AG04450 (cell line): ENCODE data around the gene USP17L29. TPM values are rescaled to one million over a fixed set of nuclear protein-coding genes. Genes with fewer than 3 reads are reported as not detected.
"Not testable (repeated sequence)": the region's sequence is repeated elsewhere in the genome, so short reads cannot be mapped to it uniquely, and the experiment has no call there.

Experiments used
- CTCF ChIA-PET: fragments of 300-600, 350-600 bp; formaldehyde crosslinking; extraction: SDS; loops from one replicate; lab custom pipeline; 2022; ENCODE audit warnings: antibody characterized with exemption, inconsistent platforms; lab: Charles Lee
- POLR2A ChIA-PET: fragments of 350-600 bp; formaldehyde crosslinking; extraction: SDS; loops from one replicate; lab custom pipeline; 2021; ENCODE audit warnings: antibody characterized with exemption, inconsistent platforms; lab: Yijun Ruan, JAX
- DNase-seq: peaks from one replicate; pipeline ENCODE4 v3.0.0-alpha.2; 2011; ENCODE audit warnings: low read depth, low spot score
- H3K27ac ChIP-seq: one replicate; pipeline ENCODE4 v1.5.1; 2012; ENCODE audit warnings: low read depth, low read length, control low read depth
- H3K27me3 ChIP-seq: one replicate; pipeline ENCODE4 v1.6.0; 2012; ENCODE audit warnings: low read length; ENCODE audit not compliant: control insufficient read depth, insufficient read depth
- H3K4me3 ChIP-seq: 2 replicates; pipeline ENCODE4 v1.5.1; 2011; ENCODE audit warnings: mild to moderate bottlenecking, low read depth, low read length, control low read depth
- H3K9me3 ChIP-seq: 2 replicates; pipeline ENCODE4 v1.5.1; 2012; ENCODE audit warnings: low read length; ENCODE audit not compliant: control insufficient read depth, insufficient read depth
- polyA plus RNA-seq: library from polyadenylated mRNA; depleted of rRNA; stranded (reverse); fragments of >200 nt; gene quantifications from 2 replicates; pipeline ENCODE4 v1.2.3, GENCODE V29; 2011; rRNA removed
- TF ChIP-seq, protein P1 (sequence below): IDR thresholded peaks from 2 replicates; pipeline ENCODE4 v1.5.1; 2011; ENCODE audit warnings: low read depth, low read length, control low read depth, inconsistent platforms

Gene USP17L29
- polyA plus RNA-seq, 1 experiment: not detected

- H3K27ac ChIP-seq, DNase-seq, POLR2A ChIA-PET, H3K27me3 ChIP-seq, H3K9me3 ChIP-seq: not testable (repeated sequence)
- peak overlapping the region; percentile 48 for H3K4me3 ChIP-seq
- CTCF ChIA-PET: interaction anchor here (0.6 kb wide), 1 partner anchor 1780 kb away, joined by 3 read pairs; no protein-coding TSS in a partner anchor
- TF ChIP-seq, protein P1, sequence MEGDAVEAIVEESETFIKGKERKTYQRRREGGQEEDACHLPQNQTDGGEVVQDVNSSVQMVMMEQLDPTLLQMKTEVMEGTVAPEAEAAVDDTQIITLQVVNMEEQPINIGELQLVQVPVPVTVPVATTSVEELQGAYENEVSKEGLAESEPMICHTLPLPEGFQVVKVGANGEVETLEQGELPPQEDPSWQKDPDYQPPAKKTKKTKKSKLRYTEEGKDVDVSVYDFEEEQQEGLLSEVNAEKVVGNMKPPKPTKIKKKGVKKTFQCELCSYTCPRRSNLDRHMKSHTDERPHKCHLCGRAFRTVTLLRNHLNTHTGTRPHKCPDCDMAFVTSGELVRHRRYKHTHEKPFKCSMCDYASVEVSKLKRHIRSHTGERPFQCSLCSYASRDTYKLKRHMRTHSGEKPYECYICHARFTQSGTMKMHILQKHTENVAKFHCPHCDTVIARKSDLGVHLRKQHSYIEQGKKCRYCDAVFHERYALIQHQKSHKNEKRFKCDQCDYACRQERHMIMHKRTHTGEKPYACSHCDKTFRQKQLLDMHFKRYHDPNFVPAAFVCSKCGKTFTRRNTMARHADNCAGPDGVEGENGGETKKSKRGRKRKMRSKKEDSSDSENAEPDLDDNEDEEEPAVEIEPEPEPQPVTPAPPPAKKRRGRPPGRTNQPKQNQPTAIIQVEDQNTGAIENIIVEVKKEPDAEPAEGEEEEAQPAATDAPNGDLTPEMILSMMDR: peak; percentile 32
Observed at GRCh38 chr4:9381012-9381534, 27.6 kb downstream of the USP17L29 start.

GRCh38 chr4:9384126-9384525, 30.7 kb downstream of the USP17L29 start:
- POLR2A ChIA-PET: no interaction called here
- CTCF ChIA-PET: no interaction called here
- Histone ChIP-seq H3K27ac (no peak overlapping the region), H3K9me3 (peaks cover 7% of the 10 kb centered on the region; the same call in 1 of the 2 replicates), H3K27me3 (no peaks in the 10 kb centered on the region), H3K4me3 (no peak overlapping the region)
- TF ChIP-seq, protein P1: no peak
- no peak for DNase-seq

- DNase-seq, POLR2A ChIA-PET, CTCF ChIA-PET: not testable (repeated sequence)
Observed at GRCh38 chr4:9389001-9389400, 35.6 kb downstream of the USP17L29 start.

More at GRCh38 chr4:9389001-9389400, 35.6 kb downstream of the USP17L29 start:
- H3K9me3 ChIP-seq, H3K27me3 ChIP-seq, H3K4me3 ChIP-seq, H3K27ac ChIP-seq: not testable (repeated sequence)

Other genes with a start within 250 kb of the USP17L29 start
- not detected in 2 replicates for gene FAM90A26, start 183.2 kb upstream of the USP17L29 start, polyA plus RNA-seq
- not detected in 2 replicates for gene USP17L10, start 143.0 kb upstream of the USP17L29 start, polyA plus RNA-seq
- gene USP17L11, start 138.2 kb upstream of the USP17L29 start, polyA plus RNA-seq: not detected in 2 replicates
- gene USP17L12, start 133.5 kb upstream of the USP17L29 start, polyA plus RNA-seq: not detected in 2 replicates
- not detected in 2 replicates for gene USP17L13, start 128.7 kb upstream of the USP17L29 start, polyA plus RNA-seq
- not detected in 2 replicates for gene USP17L15, start 119.3 kb upstream of the USP17L29 start, polyA plus RNA-seq
- gene USP17L17, start 109.8 kb upstream of the USP17L29 start, polyA plus RNA-seq: not detected in 2 replicates
- gene USP17L18, start 105.0 kb upstream of the USP17L29 start, polyA plus RNA-seq: not detected in 2 replicates
- gene USP17L19, start 100.3 kb upstream of the USP17L29 start, polyA plus RNA-seq: not detected in 2 replicates
- gene USP17L20, start 95.5 kb upstream of the USP17L29 start, polyA plus RNA-seq: not detected in 2 replicates
- not detected in 2 replicates for gene USP17L21, start 90.8 kb upstream of the USP17L29 start, polyA plus RNA-seq
- not detected in 2 replicates for gene USP17L22, start 86.0 kb upstream of the USP17L29 start, polyA plus RNA-seq
- gene USP17L24, start 28.5 kb upstream of the USP17L29 start, polyA plus RNA-seq: not detected in 2 replicates
- gene USP17L25, start 23.7 kb upstream of the USP17L29 start, polyA plus RNA-seq: not detected in 2 replicates
- not detected in 2 replicates for gene USP17L26, start 19.0 kb upstream of the USP17L29 start, polyA plus RNA-seq
- not detected in 2 replicates for gene USP17L5, start 14.2 kb upstream of the USP17L29 start, polyA plus RNA-seq
- gene USP17L27, start 9.5 kb upstream of the USP17L29 start, polyA plus RNA-seq: not detected in 2 replicates
- gene USP17L28, start 4.7 kb upstream of the USP17L29 start, polyA plus RNA-seq: not detected in 2 replicates
- not detected in 2 replicates for gene USP17L30, start 9.5 kb downstream of the USP17L29 start, polyA plus RNA-seq
- gene DEFB131A, start 90.8 kb downstream of the USP17L29 start, polyA plus RNA-seq: not detected in 2 replicates